ENCODE measurements around the gene CHMP6.

CHMP6 gene

GRCh38 chr17:80996422-80997305 lies 5.0 kb downstream of the CHMP6 start:
- DNase-seq, result no peak

- no peak for DNase-seq
Observed at GRCh38 chr17:80997424-80998117, 5.9 kb downstream of the CHMP6 start.

DNA sequence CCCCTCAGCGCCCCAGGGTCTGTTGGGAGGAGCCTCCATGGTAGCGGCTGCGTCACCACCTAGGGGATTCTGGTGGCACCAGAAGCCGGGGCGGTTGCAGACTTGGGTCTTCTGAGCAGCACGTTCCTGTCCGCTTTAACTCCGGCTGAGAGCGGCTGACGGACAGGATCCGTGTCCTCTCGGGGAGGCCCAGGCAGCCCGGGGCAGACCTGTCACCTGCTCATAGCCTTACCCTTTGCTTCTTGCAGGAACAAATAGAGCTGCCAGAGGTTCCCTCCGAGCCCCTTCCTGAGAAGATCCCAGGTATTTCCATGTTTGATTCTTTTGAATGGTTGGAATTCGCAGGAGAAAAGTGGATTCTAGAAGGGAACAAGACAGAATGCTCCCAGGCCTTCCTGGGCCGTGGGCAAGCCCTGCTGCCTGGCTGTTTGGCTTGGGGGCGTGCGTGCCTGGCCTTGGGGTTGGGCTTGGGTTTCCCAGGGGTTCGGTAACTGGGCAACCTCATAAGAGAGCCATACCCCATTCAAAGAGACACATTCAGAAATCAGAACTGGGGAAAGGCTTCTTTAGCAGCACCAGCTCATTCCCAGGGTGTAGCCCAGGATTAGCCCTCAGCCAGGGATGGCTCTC lies 6.6 kb downstream of the CHMP6 start:
- no peak for DNase-seq

- no peak for DNase-seq
Observed at GRCh38 chr17:80998748-80999535, 7.3 kb downstream of the CHMP6 start.

DNA sequence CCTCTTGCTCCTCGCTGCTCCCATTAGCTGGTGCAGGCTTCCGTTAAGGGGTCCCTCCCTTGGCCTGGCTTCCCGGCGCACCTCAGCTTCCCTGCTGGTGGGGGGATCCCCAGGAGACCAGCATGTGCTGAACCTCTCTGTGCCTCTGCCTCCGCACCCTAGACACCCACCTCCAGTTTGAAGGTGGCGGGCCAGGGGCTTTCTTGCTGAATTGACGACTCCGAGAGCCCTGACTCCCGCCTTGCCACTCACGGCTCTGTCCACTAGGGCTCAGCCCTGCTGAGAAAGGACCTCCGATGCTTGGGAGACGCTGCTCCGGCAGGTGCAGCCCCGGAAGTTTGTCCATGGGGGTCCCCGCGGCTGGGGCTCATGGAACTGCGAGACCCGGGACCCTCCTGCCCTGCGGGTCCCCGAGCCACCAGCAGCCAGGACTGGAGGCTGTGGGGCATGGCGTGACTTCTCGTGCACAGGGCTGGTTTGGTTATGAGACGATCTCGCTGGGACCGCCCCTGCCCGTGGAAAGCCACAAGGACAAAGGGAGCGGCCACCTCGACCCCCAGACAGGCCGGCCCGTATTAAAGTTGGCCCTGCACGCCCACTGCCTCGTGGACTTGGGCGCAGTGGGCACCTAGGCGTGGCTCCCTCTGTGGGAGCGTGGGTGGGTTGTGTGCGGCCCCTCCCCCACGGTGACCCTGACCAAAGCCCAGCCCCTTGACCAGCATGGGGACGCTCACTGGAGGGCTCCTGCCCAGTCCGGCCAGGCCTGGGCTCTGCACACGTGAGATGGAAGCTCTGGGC lies 8.1 kb downstream of the CHMP6 start:
- no peak for DNase-seq

DNA sequence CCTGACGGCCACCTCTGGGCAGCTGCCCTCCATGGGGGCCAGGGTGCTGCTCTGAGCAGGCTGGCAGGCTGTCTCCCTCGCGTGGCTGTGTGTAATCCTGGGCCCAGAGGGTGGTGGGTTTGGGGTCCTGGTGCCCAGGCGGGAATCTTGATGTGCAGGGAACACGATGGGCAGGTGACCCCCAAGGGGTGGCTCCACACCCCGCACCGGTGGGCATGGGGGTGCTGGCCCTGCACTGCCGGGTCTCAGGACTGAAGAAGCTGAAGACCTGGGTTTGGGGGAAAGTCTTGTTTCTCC lies 8.6 kb downstream of the CHMP6 start:
- no peak for DNase-seq

- no peak for DNase-seq
Observed at GRCh38 chr17:81000631-81001357, 9.2 kb downstream of the CHMP6 start.

GRCh38 chr17:81002013-81002384 lies 10.4 kb downstream of the CHMP6 start:
- DNase-seq, result no peak

GRCh38 chr17:81002409-81003361 lies 11.0 kb downstream of the CHMP6 start:
- no peak for DNase-seq

DNA sequence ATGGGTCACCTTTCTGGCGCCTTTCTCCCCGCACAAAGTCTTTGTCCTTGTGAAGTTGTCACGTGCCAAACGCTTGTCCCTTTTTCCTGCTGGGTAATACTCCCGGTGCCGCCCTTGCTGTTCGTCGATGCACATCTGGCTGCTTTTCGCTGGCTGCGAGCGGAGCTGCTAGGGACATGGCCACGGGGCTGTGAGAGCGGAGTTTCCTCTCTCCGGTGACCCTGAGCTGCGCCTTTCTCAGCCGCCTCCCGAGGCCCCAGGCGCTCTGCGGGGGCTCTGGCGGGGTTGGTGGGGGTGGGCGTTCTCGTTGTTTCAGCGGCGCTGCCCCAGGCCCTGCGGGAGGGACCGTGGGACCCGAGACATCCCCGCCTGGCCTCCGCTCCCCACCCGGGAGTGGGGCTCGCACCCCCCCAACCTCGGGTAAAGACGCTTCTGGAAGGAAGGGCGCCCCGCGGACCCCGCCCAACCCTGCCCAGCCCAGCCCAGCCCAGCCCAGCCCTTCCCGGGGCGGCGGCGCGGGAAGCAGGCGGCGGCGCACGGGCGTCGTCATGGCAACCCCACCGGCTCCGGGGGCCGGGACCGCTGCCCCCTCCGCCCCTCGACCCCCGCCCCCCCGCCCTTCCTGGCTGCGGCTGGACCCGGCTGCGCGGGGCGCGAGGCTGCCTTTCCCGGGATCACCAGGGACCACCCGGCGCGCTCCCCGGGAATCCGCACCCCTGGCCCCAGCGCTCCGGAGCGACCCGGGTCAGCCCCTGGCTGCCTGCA lies 12.3 kb downstream of the CHMP6 start:
- no peak for DNase-seq

DNA sequence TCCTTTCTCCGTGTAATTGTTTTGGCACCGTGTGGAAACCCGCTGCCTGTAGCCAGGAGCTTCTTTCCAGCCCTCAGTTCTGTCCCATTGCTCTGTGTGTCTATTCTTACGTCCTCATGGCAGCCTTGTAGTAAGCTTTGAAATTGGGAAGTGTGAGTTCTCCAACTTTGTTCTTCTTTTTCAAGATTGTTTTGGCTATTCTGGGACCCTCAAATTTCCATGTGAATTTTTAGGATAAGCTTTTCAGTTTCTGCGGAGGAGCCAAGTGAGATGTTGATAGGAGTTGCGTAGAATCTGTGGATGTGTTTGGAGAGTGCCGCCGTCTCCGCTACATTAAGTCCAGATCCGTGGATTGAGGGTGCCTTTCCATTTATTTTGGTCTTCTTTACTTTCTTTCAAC lies 15.2 kb downstream of the CHMP6 start:
- no peak for DNase-seq

- no peak for DNase-seq
Observed at GRCh38 chr17:81008140-81008539, 16.5 kb downstream of the CHMP6 start.

- DNase-seq, result no peak
Observed at GRCh38 chr17:81009136-81009535, 17.5 kb downstream of the CHMP6 start.

- DNase-seq, result no peak
Observed at GRCh38 chr17:81010935-81011334, 19.3 kb downstream of the CHMP6 start.

- no peak for DNase-seq
Observed at GRCh38 chr17:81011951-81012350, 20.3 kb downstream of the CHMP6 start.

DNA sequence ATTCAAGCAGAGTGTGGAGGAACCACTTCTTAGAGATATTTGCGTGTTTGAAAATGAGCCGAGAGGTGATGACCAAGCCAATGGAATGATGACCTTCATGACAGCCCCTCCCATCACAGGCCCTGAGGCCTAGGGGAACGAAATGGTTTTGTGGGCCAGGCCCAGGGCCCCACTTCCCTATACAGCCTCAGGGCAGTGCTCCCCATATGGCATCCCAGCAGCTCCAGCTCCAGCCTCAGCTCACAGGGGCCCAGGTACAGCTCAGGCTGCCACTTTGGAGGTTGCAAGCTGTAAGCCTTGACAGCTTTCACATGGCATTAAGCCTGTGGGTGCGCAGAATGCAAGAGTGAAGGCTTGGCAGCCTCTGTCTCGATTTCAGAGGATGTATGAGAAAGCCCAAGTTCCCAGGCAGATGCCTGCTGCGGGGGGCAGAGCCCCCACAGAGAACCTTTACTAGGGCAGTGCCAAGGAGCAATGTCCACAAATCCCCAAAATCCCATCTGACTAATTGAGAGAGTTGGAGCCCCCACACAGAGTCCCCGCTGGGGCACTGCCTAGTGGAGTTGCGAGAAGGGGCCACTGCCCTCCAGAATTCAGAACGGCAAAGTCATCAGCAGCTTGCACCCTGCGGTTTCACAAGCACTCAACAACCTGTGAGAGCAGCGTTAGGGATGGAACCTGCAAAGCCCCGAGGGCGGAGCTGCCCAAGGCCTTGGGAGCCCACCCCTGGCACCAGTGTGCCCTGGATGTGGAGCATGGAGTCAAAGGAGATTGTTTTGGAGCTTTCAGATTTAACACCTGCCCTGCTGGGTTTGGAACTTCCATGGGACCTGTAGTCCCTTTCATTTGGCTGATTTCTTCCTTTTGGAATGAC lies 21.2 kb downstream of the CHMP6 start:
- DNase-seq, result no peak

GRCh38 chr17:81013642-81014041 lies 22.0 kb downstream of the CHMP6 start:
- DNase-seq, result no peak

- no peak for DNase-seq
Observed at GRCh38 chr17:81015136-81015535, 23.5 kb downstream of the CHMP6 start.

GRCh38 chr17:81016575-81016974 lies 24.9 kb downstream of the CHMP6 start:
- DNase-seq, result no peak
